ENCODE data around the gene ZDHHC14. TPM values are rescaled to one million over a fixed set of nuclear protein-coding genes. Genes with fewer than 3 reads are reported as not detected.

ZDHHC14 gene
- total RNA-seq, 2 donors from 2014 or later: 6.9 to 10.9 TPM

GRCh38 chr6:157547112-157547511 is 166.1 kb downstream of the ZDHHC14 start:
- Mint-ChIP-seq H3K27me3 (no peaks in the 10 kb centered on the region), H3K4me1 (ENCODE audit: low read depth in 2 of 2) (peaks cover 33 to 35% of the 10 kb centered on the region in 2 donors), H3K4me3 (no peak overlapping the region), H3K27ac (no peak overlapping the region), H3K36me3 (peaks cover 20% of the 10 kb centered on the region), H3K9me3 (peaks cover 10% of the 10 kb centered on the region)
- DNase-seq (ENCODE audit: low spot score) (no peak), ATAC-seq (no peak)

- peak; percentile 22 to 36 for ATAC-seq
- Mint-ChIP-seq H3K4me1 (ENCODE audit: low read depth in 2 of 2) (peaks cover 38 to 40% of the 10 kb centered on the region in 2 donors), H3K4me3 (peak overlapping the region; percentile 33), H3K9me3 (peaks cover 10% of the 10 kb centered on the region), H3K27me3 (no peaks in the 10 kb centered on the region), H3K36me3 (peaks cover 20% of the 10 kb centered on the region), H3K27ac (peak overlapping the region; percentile 81 to 83)
- no peak for DNase-seq (ENCODE audit: low spot score)
These were observed 167.9 kb downstream of the ZDHHC14 start for GRCh38 chr6:157548635-157549467.

GRCh38 chr6:157549468-157549745 is 168.4 kb downstream of the ZDHHC14 start:
- DNase-seq (ENCODE audit: low spot score): no peak
- Mint-ChIP-seq H3K27ac (peak overlapping the region; percentile 81 to 83), H3K4me1 (ENCODE audit: low read depth in 2 of 2) (peaks cover 38 to 40% of the 10 kb centered on the region in 2 donors), H3K36me3 (peaks cover 20% of the 10 kb centered on the region), H3K9me3 (peaks cover 10% of the 10 kb centered on the region), H3K27me3 (no peaks in the 10 kb centered on the region), H3K4me3 (peak overlapping the region; percentile 33)
- ATAC-seq: no peak

- Mint-ChIP-seq H3K4me1 (ENCODE audit: low read depth in 2 of 2) (peaks cover 36 to 38% of the 10 kb centered on the region in 2 donors), H3K36me3 (peaks cover 12% of the 10 kb centered on the region), H3K27ac (peak overlapping the region; percentile 81 to 83), H3K27me3 (no peaks in the 10 kb centered on the region), H3K9me3 (peaks cover 10% of the 10 kb centered on the region), H3K4me3 (peak overlapping the region; percentile 33)
- ATAC-seq (peak; percentile 90), DNase-seq (ENCODE audit: low spot score) (peak; percentile 79)
These were observed 169.4 kb downstream of the ZDHHC14 start for GRCh38 chr6:157550114-157550989.

- ATAC-seq (no peak), DNase-seq (ENCODE audit: low spot score) (no peak)
- Mint-ChIP-seq H3K9me3 (peaks cover 10% of the 10 kb centered on the region), H3K27me3 (peaks cover 0 to 2% of the 10 kb centered on the region in 2 donors), H3K36me3 (peaks cover 12% of the 10 kb centered on the region), H3K27ac (peak overlapping the region; percentile 81 to 83), H3K4me1 (ENCODE audit: low read depth in 2 of 2) (peaks cover 36 to 39% of the 10 kb centered on the region in 2 donors), H3K4me3 (peak overlapping the region; percentile 33)
These were observed 170.2 kb downstream of the ZDHHC14 start for GRCh38 chr6:157551041-157551832.

GRCh38 chr6:157552081-157552747 is 171.2 kb downstream of the ZDHHC14 start:
- Mint-ChIP-seq H3K9me3 (peaks cover 10% of the 10 kb centered on the region), H3K36me3 (peaks cover 12% of the 10 kb centered on the region), H3K4me1 (ENCODE audit: low read depth in 2 of 2) (peaks cover 46 to 49% of the 10 kb centered on the region in 2 donors), H3K27me3 (peaks cover 0 to 5% of the 10 kb centered on the region in 2 donors), H3K4me3 (no peak overlapping the region), H3K27ac (peak overlapping the region in 1 of 2 donors; percentile 81)
- DNase-seq (ENCODE audit: low spot score) (no peak), ATAC-seq (no peak)

- Mint-ChIP-seq H3K36me3 (peaks cover 12% of the 10 kb centered on the region), H3K4me1 (ENCODE audit: low read depth in 2 of 2) (peaks cover 52 to 55% of the 10 kb centered on the region in 2 donors), H3K27ac (peak overlapping the region in 1 of 2 donors; percentile 81), H3K4me3 (no peak overlapping the region), H3K9me3 (peaks cover 10% of the 10 kb centered on the region), H3K27me3 (peaks cover 0 to 5% of the 10 kb centered on the region in 2 donors)
- ATAC-seq: no peak
- no peak for DNase-seq (ENCODE audit: low spot score)
These were observed 172.0 kb downstream of the ZDHHC14 start for GRCh38 chr6:157552820-157553485.

- H3K36me3 Mint-ChIP-seq: peaks cover 11% of the 10 kb centered on the region
- peaks cover 10% of the 10 kb centered on the region for H3K9me3 Mint-ChIP-seq
- no peak overlapping the region for H3K27ac Mint-ChIP-seq
- ATAC-seq: no peak
- peaks cover 46 to 49% of the 10 kb centered on the region in 2 donors for H3K4me1 Mint-ChIP-seq (ENCODE audit: low read depth in 2 of 2)
- DNase-seq (ENCODE audit: low spot score): no peak
- H3K27me3 Mint-ChIP-seq: peaks cover 0 to 5% of the 10 kb centered on the region in 2 donors
- no peak overlapping the region for H3K4me3 Mint-ChIP-seq
These were observed 173.8 kb downstream of the ZDHHC14 start for GRCh38 chr6:157554747-157555146.

- DNase-seq (ENCODE audit: low spot score): no peak
- Mint-ChIP-seq H3K4me3 (peak overlapping the region; percentile 68), H3K9me3 (peaks cover 2% of the 10 kb centered on the region), H3K4me1 (ENCODE audit: low read depth in 2 of 2) (peaks cover 39 to 41% of the 10 kb centered on the region in 2 donors), H3K36me3 (peaks cover 3% of the 10 kb centered on the region), H3K27ac (no peak overlapping the region), H3K27me3 (peaks cover 0 to 6% of the 10 kb centered on the region in 2 donors)
- ATAC-seq: no peak
These were observed 174.6 kb downstream of the ZDHHC14 start for GRCh38 chr6:157555455-157556143.

- DNase-seq (ENCODE audit: low spot score) (no peak), ATAC-seq (no peak)
- Mint-ChIP-seq H3K27ac (no peak overlapping the region), H3K36me3 (no peaks in the 10 kb centered on the region), H3K27me3 (peaks cover 0 to 7% of the 10 kb centered on the region in 2 donors), H3K4me1 (ENCODE audit: low read depth in 2 of 2) (peaks cover 39 to 44% of the 10 kb centered on the region in 2 donors), H3K4me3 (peak overlapping the region; percentile 68), H3K9me3 (no peaks in the 10 kb centered on the region)
These were observed 175.2 kb downstream of the ZDHHC14 start for GRCh38 chr6:157556144-157556645.

- H3K27me3 Mint-ChIP-seq: peaks cover 0 to 7% of the 10 kb centered on the region in 2 donors
- peaks cover 41 to 47% of the 10 kb centered on the region in 2 donors for H3K4me1 Mint-ChIP-seq (ENCODE audit: low read depth in 2 of 2)
- H3K27ac Mint-ChIP-seq: no peak overlapping the region
- ATAC-seq (no peak), DNase-seq (ENCODE audit: low spot score) (no peak)
- H3K36me3 Mint-ChIP-seq: no peaks in the 10 kb centered on the region
- H3K4me3 Mint-ChIP-seq: peak overlapping the region; percentile 68
- no peaks in the 10 kb centered on the region for H3K9me3 Mint-ChIP-seq
These were observed 175.9 kb downstream of the ZDHHC14 start for GRCh38 chr6:157556671-157557430.
